ENCODE measurements around the gene TTR. TPM values are rescaled to one million over a fixed set of nuclear protein-coding genes. Genes with fewer than 3 reads are reported as not detected.

The TTR gene
- total and polyA plus RNA-seq, 2 of the 4 experiments (the other 2 are of a cell fraction) = not detected

GRCh38 chr18:31636387-31636786 is 44.7 kb downstream of the TTR start:
- no peak overlapping the region for H3K27ac ChIP-seq (ENCODE audit: insufficient read depth, low read length)
- in situ Hi-C loops (cut with MboI; ENCODE audit: low sequenced_read_pairs) (no loop called here), dilution Hi-C loops (cut with HindIII; ENCODE audit: low sequenced_read_pairs, unreplicated experiment) (no loop called here), intact Hi-C loops (cut with micrococcal nuclease) (no loop called here)
- H3K4me3 ChIP-seq (ENCODE audit: insufficient read depth, low read depth, low read length) = no peak overlapping the region
- no peak overlapping the region for H3K4ac ChIP-seq (ENCODE audit: low read depth, low read length)
- H3K9me3 ChIP-seq (ENCODE audit: control insufficient read depth, insufficient read depth, low read length) = no peaks in the 10 kb centered on the region
- no peak overlapping the region for H3K4me2 ChIP-seq (ENCODE audit: low read depth, low read length)
- no peak overlapping the region for H2BK120ac ChIP-seq (ENCODE audit: low read depth, low read length)
- no peak overlapping the region for H2BK15ac ChIP-seq (ENCODE audit: low read depth, low read length)
- no peaks in the 10 kb centered on the region for H3K4me1 ChIP-seq (ENCODE audit: control insufficient read depth, insufficient read depth, low read length)
- H2BK20ac ChIP-seq (ENCODE audit: low read depth, low read length) = no peak overlapping the region
- ATAC-seq (ENCODE audit: low read depth) (no peak), DNase-seq (no peak)
- H4K8ac ChIP-seq (ENCODE audit: low read depth in 2 of 2, low read length in 2 of 2) = no peak overlapping the region
- no peak overlapping the region for H3K14ac ChIP-seq (replicated peaks; ENCODE audit: low read depth, low read length)
- no peaks in the 10 kb centered on the region for H3K36me3 ChIP-seq (ENCODE audit: control insufficient read depth, insufficient read depth, low read length)
- H3K56ac ChIP-seq (ENCODE audit: extremely low read depth, insufficient read depth, low read length) = no peak overlapping the region
- H2AFZ ChIP-seq (replicated peaks; ENCODE audit: low read length, poor library complexity) = no peak overlapping the region
- H4K20me1 ChIP-seq (ENCODE audit: insufficient read depth, low read length) = no peaks in the 10 kb centered on the region
- no peak overlapping the region for H3K23ac ChIP-seq (ENCODE audit: low read depth, low read length)
- no peak overlapping the region for H2AK9ac ChIP-seq (replicated peaks; ENCODE audit: low read depth, low read length, poor library complexity)
- TF ChIP-seq MAFK (IDR thresholded peaks at IDR 0.05; ENCODE audit: low read depth, low read length) (no peak), SMC3 (IDR thresholded peaks at IDR 0.05; ENCODE audit: low read depth, low read length) (no peak), RCOR1 (IDR thresholded peaks at IDR 0.05; ENCODE audit: insufficient replicate concordance, low read length) (no peak), RFX5 (IDR thresholded peaks at IDR 0.05; ENCODE audit: low read depth, low read length) (no peak), NFE2L2 (IDR thresholded peaks at IDR 0.05; ENCODE audit: low read depth, low read length) (no peak), MXI1 (IDR thresholded peaks at IDR 0.05; ENCODE audit: borderline replicate concordance, low read depth, low read length) (no peak), CHD1 (IDR thresholded peaks at IDR 0.05; ENCODE audit: low read depth, low read length) (no peak), BHLHE40 (IDR thresholded peaks at IDR 0.05; ENCODE audit: low read depth, low read length) (no peak), FOS (IDR thresholded peaks at IDR 0.05; ENCODE audit: low read depth, low read length) (no peak), POLR2A (IDR thresholded peaks at IDR 0.05; ENCODE audit: low read depth, low read length) (no peak)
- ChIA-PET POLR2A (ENCODE audit: unreplicated experiment) (no interaction called here), CTCF (interaction anchor here (0.6 kb wide), 1 partner anchor 366 kb away, joined by 3 read pairs; no protein-coding TSS in a partner anchor)
- H2AK5ac ChIP-seq (ENCODE audit: low read depth, low read length) = no peak overlapping the region
- H3K18ac ChIP-seq (ENCODE audit: low read depth, low read length) = no peak overlapping the region
- H2BK5ac ChIP-seq (ENCODE audit: low read depth, low read length, poor library complexity, severe bottlenecking) = no peak overlapping the region
- H4K91ac ChIP-seq (ENCODE audit: insufficient read depth, low read depth, low read length) = no peak overlapping the region
- no peak overlapping the region for H4K5ac ChIP-seq (ENCODE audit: low read depth, low read length)
- H3K9me1 ChIP-seq (ENCODE audit: insufficient read depth, low read length) = no peaks in the 10 kb centered on the region
- H3K27me3 ChIP-seq (ENCODE audit: control insufficient read depth, insufficient read depth, low read length) = no peaks in the 10 kb centered on the region
- no TSS peak for BruUV-seq (replicated peaks)
- no peak overlapping the region for H3K9ac ChIP-seq (ENCODE audit: low read depth, low read length)
- H3K79me1 ChIP-seq (ENCODE audit: low read depth in 1 of 2, low read length in 2 of 2) = no peaks in the 10 kb centered on the region
